ENCODE data around the gene USP40.

USP40 gene

GRCh38 chr2:233477548-233478433, 88.8 kb downstream of the USP40 start:
- TF ChIP-seq GATA2 (IDR thresholded peaks at IDR 0.05; ENCODE audit: low read depth, low read length) (no peak), GATA3 (IDR thresholded peaks at IDR 0.05; ENCODE audit: low read depth, low read length) (no peak)

- TF ChIP-seq GATA2 (IDR thresholded peaks at IDR 0.05; ENCODE audit: low read depth, low read length), result no peak
- TF ChIP-seq GATA3 (IDR thresholded peaks at IDR 0.05; ENCODE audit: low read depth, low read length), result no peak
Measured at GRCh38 chr2:233476651-233477547, 89.7 kb downstream of the USP40 start.

- no peak for TF ChIP-seq GATA2 (IDR thresholded peaks at IDR 0.05; ENCODE audit: low read depth, low read length)
- TF ChIP-seq GATA3 (IDR thresholded peaks at IDR 0.05; ENCODE audit: low read depth, low read length), result no peak
Measured at GRCh38 chr2:233476063-233476410, 90.5 kb downstream of the USP40 start.

DNA sequence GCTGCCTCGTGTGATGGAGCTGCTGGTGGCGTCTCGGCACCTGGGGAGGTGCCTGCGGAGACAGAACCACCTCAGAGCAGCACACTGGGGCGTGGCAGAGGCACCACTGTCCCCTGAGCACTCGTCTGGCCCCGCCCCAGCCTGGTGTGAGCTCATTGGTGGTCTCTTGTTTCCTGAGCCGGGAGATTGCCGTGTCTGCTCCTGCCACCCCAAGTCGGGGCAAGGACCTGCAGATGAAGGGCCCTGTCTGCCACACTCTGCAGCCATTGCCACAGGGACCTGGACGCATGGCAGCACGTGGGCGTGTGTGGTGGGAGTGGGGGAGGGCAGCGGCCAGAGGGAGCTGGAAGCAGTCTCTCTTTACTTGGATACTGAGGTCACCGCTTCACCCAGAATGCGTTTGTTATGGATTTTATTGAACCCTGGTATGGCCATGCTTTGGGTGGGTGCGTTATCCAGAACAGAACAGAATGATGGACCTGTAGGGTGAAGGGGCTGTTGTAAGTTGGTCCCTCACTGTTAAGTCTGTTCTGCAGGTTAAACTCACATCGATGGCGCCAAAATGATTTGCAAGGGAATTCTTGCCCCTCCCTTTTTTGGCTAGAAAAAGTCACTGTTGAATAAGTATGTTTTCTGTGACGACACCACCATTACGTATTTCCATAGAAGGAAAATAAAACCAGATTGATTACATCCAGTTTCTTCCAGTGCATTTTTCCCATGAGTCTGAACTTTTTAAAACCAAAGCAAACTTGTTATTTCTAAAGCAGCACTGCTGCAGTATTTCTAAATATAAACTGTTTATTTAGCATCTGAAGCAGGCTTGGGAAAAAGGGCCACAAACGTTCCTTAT, 92.0 kb downstream of the USP40 start:
- TF ChIP-seq GATA2 (IDR thresholded peaks at IDR 0.05; ENCODE audit: low read depth, low read length) (no peak), GATA3 (IDR thresholded peaks at IDR 0.05; ENCODE audit: low read depth, low read length) (no peak)

DNA sequence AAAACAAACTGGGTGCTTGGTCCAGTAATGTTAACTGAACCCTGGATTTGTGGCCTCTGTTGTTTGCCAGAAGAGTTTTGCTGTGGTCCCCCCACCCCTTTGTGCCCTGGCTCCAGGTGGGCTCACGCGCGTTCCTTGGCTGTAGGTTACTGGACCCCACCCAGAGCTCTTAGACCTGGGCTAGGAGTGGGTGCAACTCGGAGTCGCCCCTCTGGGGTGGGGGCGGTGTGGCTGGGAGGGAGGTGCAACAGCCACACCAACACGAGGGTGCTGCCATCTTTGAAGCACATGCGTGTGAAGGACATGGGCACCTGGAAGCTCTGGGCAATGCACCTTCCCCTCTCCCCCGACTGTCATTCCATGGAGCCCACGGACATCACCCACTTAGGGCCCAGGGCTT, 92.7 kb downstream of the USP40 start:
- TF ChIP-seq GATA2 (IDR thresholded peaks at IDR 0.05; ENCODE audit: low read depth, low read length) (no peak), GATA3 (IDR thresholded peaks at IDR 0.05; ENCODE audit: low read depth, low read length) (no peak)

- TF ChIP-seq GATA3 (IDR thresholded peaks at IDR 0.05; ENCODE audit: low read depth, low read length), result no peak
- no peak for TF ChIP-seq GATA2 (IDR thresholded peaks at IDR 0.05; ENCODE audit: low read depth, low read length)
Measured at GRCh38 chr2:233473386-233473791, 93.2 kb downstream of the USP40 start.

DNA sequence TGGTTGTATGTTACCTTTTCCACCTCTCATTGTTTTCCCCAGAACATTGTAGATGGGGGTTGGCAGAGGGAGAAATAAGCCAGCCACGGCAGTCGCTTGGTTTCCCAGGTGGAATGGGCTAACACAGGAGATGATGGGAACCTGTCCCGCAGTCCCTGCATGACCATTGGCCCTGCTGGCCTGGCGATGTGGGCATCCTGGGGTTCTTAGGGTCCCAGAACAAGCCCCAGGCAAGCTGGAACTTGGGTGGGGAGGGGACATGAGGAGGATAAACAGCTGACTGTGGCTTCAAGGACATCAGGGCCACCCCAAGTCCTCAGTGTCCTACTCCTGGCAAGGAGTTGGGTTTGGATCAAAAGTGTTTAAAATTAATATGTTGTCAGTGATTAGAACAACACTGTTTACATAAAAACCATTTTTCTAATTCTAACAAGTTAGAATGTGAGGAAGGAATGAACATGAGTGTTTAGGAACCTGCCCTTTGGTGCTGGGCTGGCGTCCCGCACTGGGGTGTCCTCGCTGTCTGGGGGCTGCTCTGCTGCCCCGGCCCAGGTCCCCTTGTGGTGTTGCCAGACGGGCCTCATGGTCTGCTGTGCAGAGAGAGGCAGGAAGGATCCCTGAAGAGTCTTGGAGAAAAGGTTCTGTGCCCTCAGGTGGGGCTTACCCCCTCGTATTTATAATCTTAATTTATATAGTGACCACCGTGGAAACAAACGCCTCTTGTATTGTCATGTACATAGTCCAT, 95.1 kb downstream of the USP40 start:
- TF ChIP-seq GATA3 (IDR thresholded peaks at IDR 0.05; ENCODE audit: low read depth, low read length) (no peak), GATA2 (IDR thresholded peaks at IDR 0.05; ENCODE audit: low read depth, low read length) (no peak)

DNA sequence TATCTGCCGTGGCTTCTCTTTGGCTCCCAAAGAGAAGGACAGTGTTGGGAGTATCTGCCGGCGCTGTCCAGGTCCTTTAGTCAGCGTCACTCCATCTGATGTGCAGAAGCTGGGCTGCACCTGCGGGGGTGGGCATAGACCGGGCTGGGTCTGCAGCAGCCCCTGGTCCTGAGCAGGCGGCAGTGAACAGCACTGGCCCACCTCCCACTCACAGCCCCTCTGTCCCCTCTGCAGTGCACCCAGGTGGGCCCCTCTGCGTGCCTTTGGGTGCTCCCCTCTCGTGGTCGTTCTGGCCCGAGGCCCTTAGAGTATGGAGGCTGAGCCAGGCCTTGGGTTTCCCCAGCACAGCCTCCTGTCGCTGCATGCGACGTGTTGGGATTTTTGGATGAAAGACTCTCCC, 95.7 kb downstream of the USP40 start:
- TF ChIP-seq GATA2 (IDR thresholded peaks at IDR 0.05; ENCODE audit: low read depth, low read length) (no peak), GATA3 (IDR thresholded peaks at IDR 0.05; ENCODE audit: low read depth, low read length) (no peak)

DNA sequence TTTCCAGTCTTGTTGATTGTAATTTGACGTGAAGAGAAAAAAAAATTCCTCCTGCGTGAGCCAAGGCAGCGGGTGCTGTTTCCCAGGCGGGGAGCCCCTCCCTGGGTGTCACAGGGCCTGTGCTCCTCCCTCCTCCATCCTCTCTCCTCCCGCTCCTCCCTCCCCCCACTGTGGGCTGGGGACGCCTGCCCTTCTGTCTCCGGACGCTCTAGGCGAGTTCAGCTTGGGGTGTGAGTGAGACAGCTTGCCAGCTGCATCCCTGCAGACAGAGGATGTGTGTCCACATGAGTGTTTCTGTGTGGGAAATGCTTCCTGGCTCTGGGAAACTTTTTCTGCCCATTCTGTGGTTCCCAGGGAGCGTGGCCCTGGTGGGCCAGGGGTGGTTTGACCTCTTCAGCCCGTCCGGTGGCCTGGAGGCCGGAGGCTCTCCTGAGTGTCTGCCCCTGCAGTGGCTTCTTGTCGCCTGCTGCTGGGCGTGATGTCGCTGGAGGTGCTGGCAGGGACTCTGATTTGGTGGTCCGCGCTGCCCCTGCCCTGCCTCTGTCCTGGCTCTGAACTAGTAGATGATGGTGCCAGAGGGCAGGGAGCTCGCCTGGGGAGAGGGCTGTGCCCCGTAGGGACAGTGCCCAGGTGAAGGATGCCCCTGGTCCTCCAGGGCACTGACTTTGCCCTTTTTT, 96.4 kb downstream of the USP40 start:
- TF ChIP-seq GATA3 (IDR thresholded peaks at IDR 0.05; ENCODE audit: low read depth, low read length) (no peak), GATA2 (IDR thresholded peaks at IDR 0.05; ENCODE audit: low read depth, low read length) (no peak)

GRCh38 chr2:233469261-233470010, 97.1 kb downstream of the USP40 start:
- TF ChIP-seq GATA2 (IDR thresholded peaks at IDR 0.05; ENCODE audit: low read depth, low read length), result no peak
- TF ChIP-seq GATA3 (IDR thresholded peaks at IDR 0.05; ENCODE audit: low read depth, low read length), result no peak

DNA sequence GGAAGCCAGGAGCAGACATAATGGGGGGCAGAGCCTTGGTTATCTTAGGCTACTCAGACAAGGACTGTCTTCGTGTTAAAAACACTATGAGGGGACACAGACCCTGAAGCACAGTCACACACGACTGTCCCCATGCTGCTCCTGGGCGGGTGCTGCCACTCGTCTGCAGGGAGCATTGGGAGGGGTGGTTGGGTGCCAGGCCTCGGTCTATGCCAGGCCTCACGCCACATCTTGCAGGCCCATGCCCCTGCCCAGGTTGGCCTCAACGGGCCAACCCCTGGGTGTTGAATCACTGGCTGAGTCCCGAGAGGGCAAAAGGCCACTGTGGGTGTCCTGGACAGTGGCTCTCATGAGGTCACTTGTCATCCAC, 97.9 kb downstream of the USP40 start:
- no peak for TF ChIP-seq GATA3 (IDR thresholded peaks at IDR 0.05; ENCODE audit: low read depth, low read length)
- TF ChIP-seq GATA2 (IDR thresholded peaks at IDR 0.05; ENCODE audit: low read depth, low read length), result no peak

All from SH-SY5Y (cell line).